Measurements from ENCODE around the gene MRPL49.
A peak's percentile ranks its signal among the peaks of the same experiment; 100 is the strongest.

GRCh38 chr11:65128182-65129145 lies 6.3 kb downstream of the MRPL49 start:
- TF ChIP-seq ZNF384 (IDR thresholded peaks at IDR 0.05; ENCODE audit: low read depth, low read length) (no peak), GABPA (tag; conservative IDR thresholded peaks at IDR 0.05; ENCODE audit: low read depth) (no peak), POLR2H (tag; IDR thresholded peaks at IDR 0.05; ENCODE audit: low read depth) (no peak), PHF8 (IDR thresholded peaks at IDR 0.05; ENCODE audit: borderline replicate concordance, low read length) (no peak), CTCF (IDR thresholded peaks at IDR 0.05 in 2 of 3, conservative IDR thresholded peaks at IDR 0.05 in 1 of 3; ENCODE audit: insufficient read depth in 2 of 3, low read depth in 1 of 3, low read length in 3 of 3) (no peak), HOXB6 (CRISPR knock-in tag; IDR thresholded peaks at IDR 0.05; ENCODE audit: borderline replicate concordance) (no peak), JUNB (CRISPR knock-in tag; conservative IDR thresholded peaks at IDR 0.05) (no peak), POLR2A (conservative IDR thresholded peaks at IDR 0.05) (peak; percentile 34; the same call in 1 of the 2 replicates), ZNF133 (CRISPR knock-in tag; IDR thresholded peaks at IDR 0.05) (no peak), KLF6 (CRISPR knock-in tag; IDR thresholded peaks at IDR 0.05; ENCODE audit: borderline replicate concordance) (no peak), ZNF280B (CRISPR knock-in tag; IDR thresholded peaks at IDR 0.05) (no peak), BHLHE40 (IDR thresholded peaks at IDR 0.05; ENCODE audit: low read length) (no peak), ZNF311 (CRISPR knock-in tag; IDR thresholded peaks at IDR 0.05) (no peak)
